Astrocyte (in vitro differentiated cells and primary cell): ENCODE measurements around the gene SLC25A27. TPM values are rescaled to one million over a fixed set of nuclear protein-coding genes. Genes with fewer than 3 reads are reported as not detected.

Experiments used
- DNase-seq: peaks from one replicate; pipeline ENCODE4 v3.0.0-alpha.2; 2010; ENCODE audit warnings: low read depth
- FAIRE-seq: peaks from 2 replicates; lab custom pipeline; 2011; peaks lifted over from hg19 to GRCh38; lab: Jason Lieb, UNC
- H2AFZ ChIP-seq: 2 replicates; pipeline ENCODE4 v1.6.0; 2012; ENCODE audit warnings: low read depth, low read length, inconsistent platforms
- H3K27ac ChIP-seq: 2 replicates; pipeline ENCODE4 v1.5.1; 2011; ENCODE audit warnings: low read depth, low read length, inconsistent platforms
- H3K27me3 ChIP-seq: 2 replicates; pipeline ENCODE4 v1.6.0; 2011; ENCODE audit warnings: low read length, inconsistent platforms; ENCODE audit not compliant: insufficient read depth
- H3K36me3 ChIP-seq: 2 replicates; pipeline ENCODE4 v1.5.1; 2011; ENCODE audit warnings: low read length, inconsistent platforms; ENCODE audit not compliant: insufficient read depth
- H3K4me1 ChIP-seq: 2 replicates; pipeline ENCODE4 v1.5.1; 2011; ENCODE audit warnings: low read length, inconsistent platforms; ENCODE audit not compliant: insufficient read depth
- H3K4me2 ChIP-seq: 2 replicates; pipeline ENCODE4 v1.6.0; 2012; ENCODE audit warnings: low read length, inconsistent platforms
- H3K4me3 ChIP-seq: 2 replicates; pipeline ENCODE4 v1.5.1; 2011; ENCODE audit warnings: low read depth, mild to moderate bottlenecking, low read length, inconsistent platforms; ENCODE audit not compliant: insufficient read depth
- H3K79me2 ChIP-seq: 2 replicates; pipeline ENCODE4 v1.6.0; 2012; ENCODE audit warnings: mild to moderate bottlenecking, low read length, inconsistent platforms; ENCODE audit not compliant: insufficient read depth
- H3K9ac ChIP-seq: 2 replicates; pipeline ENCODE4 v1.6.0; 2012; ENCODE audit warnings: mild to moderate bottlenecking, low read length, inconsistent platforms
- H3K9me3 ChIP-seq: 2 replicates; pipeline ENCODE4 v1.5.1; 2012; ENCODE audit warnings: low read depth, mild to moderate bottlenecking, low read length, inconsistent platforms; ENCODE audit not compliant: insufficient read depth
- H4K20me1 ChIP-seq: 2 replicates; pipeline ENCODE4 v1.6.0; 2012; ENCODE audit warnings: low read length, inconsistent platforms; ENCODE audit not compliant: insufficient read depth
- H3K27ac Mint-ChIP-seq: one replicate; pipeline ENCODE4 v1.8.0; 2021; ENCODE audit warnings: mild to moderate bottlenecking, mixed read lengths; ENCODE audit not compliant: unreplicated experiment
- H3K27me3 Mint-ChIP-seq: one replicate; pipeline ENCODE4 v1.8.0; 2021; ENCODE audit warnings: low read depth, mixed read lengths; ENCODE audit not compliant: unreplicated experiment
- H3K36me3 Mint-ChIP-seq: one replicate; pipeline ENCODE4 v1.8.0; 2021; ENCODE audit warnings: low read depth, mixed read lengths; ENCODE audit not compliant: unreplicated experiment
- H3K4me1 Mint-ChIP-seq: one replicate; pipeline ENCODE4 v1.8.0; 2021; ENCODE audit warnings: low read depth, mixed read lengths; ENCODE audit not compliant: unreplicated experiment
- H3K4me3 Mint-ChIP-seq: one replicate; pipeline ENCODE4 v1.8.0; 2021; ENCODE audit warnings: mild to moderate bottlenecking, moderate library complexity, mixed read lengths; ENCODE audit not compliant: unreplicated experiment
- H3K9me3 Mint-ChIP-seq: one replicate; pipeline ENCODE4 v1.8.0; 2021; ENCODE audit warnings: mild to moderate bottlenecking, mixed read lengths; ENCODE audit not compliant: unreplicated experiment
- CTCF ChIP-seq: IDR thresholded peaks from 2 replicates; pipeline ENCODE4 v1.5.1; 2011; ENCODE audit warnings: low read depth, mild to moderate bottlenecking, inconsistent platforms, low read length, moderate library complexity; ENCODE audit not compliant: insufficient read depth
- EZH2 ChIP-seq: IDR thresholded peaks from 2 replicates; pipeline ENCODE4 v1.6.1; 2012; ENCODE audit warnings: mild to moderate bottlenecking, low read length, inconsistent platforms; ENCODE audit not compliant: insufficient read depth
- total RNA-seq: library from RNA; stranded (reverse); gene quantifications from 2 replicates; pipeline ENCODE4 v1.2.1, GENCODE V29; 2021

The SLC25A27 gene
- total RNA-seq, 1 donor from 2014 or later: 4.3 TPM

GRCh38 chr6:46687619-46688097 lies 34.9 kb downstream of the SLC25A27 start, which contains the start of gene TDRD6:
TDRD6 (plus strand) TSS chr6:46687885; CDS start chr6:46688129, 244 bp downstream.
- H3K4me1 Mint-ChIP-seq: peaks cover 7% of the 10 kb centered on the region
- no peak within 1 kb of the TSS for H3K4me3 Mint-ChIP-seq
- peaks cover 3% of the 10 kb centered on the region for H3K27me3 Mint-ChIP-seq
- no peak within 1 kb of the TSS for H3K27ac ChIP-seq
- no peak for DNase-seq
- H3K27me3 ChIP-seq: no peaks in the 10 kb centered on the region
- H3K9me3 Mint-ChIP-seq: no peaks in the 10 kb centered on the region
- H3K36me3 ChIP-seq: no peaks in the 10 kb centered on the region
- no peak within 1 kb of the TSS for H3K9ac ChIP-seq
- H3K4me3 ChIP-seq: no peak within 1 kb of the TSS
- no peak within 1 kb of the TSS for H2AFZ ChIP-seq
- H3K9me3 ChIP-seq: no peaks in the 10 kb centered on the region
- no peaks in the 10 kb centered on the region for H3K4me1 ChIP-seq
- no peak for TF ChIP-seq EZH2
- TF ChIP-seq CTCF: no peak
- FAIRE-seq: no peak
- no peak within 1 kb of the TSS for H3K4me2 ChIP-seq
- H3K79me2 ChIP-seq: no peaks in the 10 kb centered on the region
- H4K20me1 ChIP-seq: no peaks in the 10 kb centered on the region
- no peaks in the 10 kb centered on the region for H3K36me3 Mint-ChIP-seq
- H3K27ac Mint-ChIP-seq: no peak within 1 kb of the TSS

- H3K27ac ChIP-seq: no peak overlapping the region
- peaks cover 7% of the 10 kb centered on the region for H3K4me1 Mint-ChIP-seq
- H3K27me3 Mint-ChIP-seq: peaks cover 7% of the 10 kb centered on the region
- no peaks in the 10 kb centered on the region for H3K4me1 ChIP-seq
- DNase-seq (no peak), FAIRE-seq (no peak)
- no peak overlapping the region for H3K4me3 Mint-ChIP-seq
- no peaks in the 10 kb centered on the region for H4K20me1 ChIP-seq
- H3K9me3 ChIP-seq: no peaks in the 10 kb centered on the region
- no peak overlapping the region for H3K9ac ChIP-seq
- H3K79me2 ChIP-seq: no peaks in the 10 kb centered on the region
- H3K27ac Mint-ChIP-seq: no peak overlapping the region
- H3K36me3 Mint-ChIP-seq: no peaks in the 10 kb centered on the region
- no peaks in the 10 kb centered on the region for H3K36me3 ChIP-seq
- TF ChIP-seq CTCF: no peak
- TF ChIP-seq EZH2: no peak
- no peak overlapping the region for H2AFZ ChIP-seq
- no peaks in the 10 kb centered on the region for H3K27me3 ChIP-seq
- H3K4me2 ChIP-seq: no peak overlapping the region
- no peaks in the 10 kb centered on the region for H3K9me3 Mint-ChIP-seq
- H3K4me3 ChIP-seq: no peak overlapping the region
These were observed 35.6 kb downstream of the SLC25A27 start for GRCh38 chr6:46688117-46688965.

- Mint-ChIP-seq H3K27me3 (peaks cover 7% of the 10 kb centered on the region), H3K4me1 (peaks cover 7% of the 10 kb centered on the region), H3K36me3 (no peaks in the 10 kb centered on the region), H3K4me3 (no peak overlapping the region), H3K27ac (no peak overlapping the region), H3K9me3 (no peaks in the 10 kb centered on the region)
- Histone ChIP-seq H3K9me3 (no peaks in the 10 kb centered on the region), H3K79me2 (no peaks in the 10 kb centered on the region), H3K4me2 (no peak overlapping the region), H4K20me1 (no peaks in the 10 kb centered on the region), H3K4me3 (no peak overlapping the region), H3K27ac (no peak overlapping the region), H2AFZ (no peak overlapping the region), H3K9ac (no peak overlapping the region), H3K4me1 (no peaks in the 10 kb centered on the region), H3K27me3 (no peaks in the 10 kb centered on the region), H3K36me3 (no peaks in the 10 kb centered on the region)
- FAIRE-seq (no peak), DNase-seq (no peak)
- TF ChIP-seq CTCF (no peak), EZH2 (no peak)
These were observed 36.2 kb downstream of the SLC25A27 start for GRCh38 chr6:46688966-46689335.
